ENCODE results near the gene ATG7.

Gene ATG7

GRCh38 chr3:11555211-11555782 is 283.1 kb downstream of the ATG7 start:
- ChIA-PET POLR2A (no interaction called here), CTCF (no interaction called here)
- Histone ChIP-seq H3K4me3 (ENCODE audit: low read depth, low read length) (no peak overlapping the region), H3K4me1 (ENCODE audit: control insufficient read depth, insufficient read depth, low read length) (peaks cover 5% of the 10 kb centered on the region; the same call in 1 of the 2 replicates), H3K9me3 (ENCODE audit: control insufficient read depth, insufficient read depth, low read depth, low read length) (no peaks in the 10 kb centered on the region), H3K36me3 (ENCODE audit: control insufficient read depth in 2 of 2, insufficient read depth in 1 of 2, low read length in 2 of 2) (peaks cover 0 to 37% of the 10 kb centered on the region in 2 experiments; a peak in 2 of 3 replicates), H3K27ac (ENCODE audit: extremely low read depth, low read depth, low read length) (no peak overlapping the region)
- TF ChIP-seq KLF7 (tag by site-specific recombination; IDR thresholded peaks at IDR 0.05; ENCODE audit: borderline replicate concordance): no peak
- TF ChIP-seq ZNF248 (tag by site-specific recombination; IDR thresholded peaks at IDR 0.05): no peak
- no peak for TF ChIP-seq ZNF768 (tag by site-specific recombination; IDR thresholded peaks at IDR 0.05)
- TF ChIP-seq ZBTB11 (tag by site-specific recombination; conservative IDR thresholded peaks at IDR 0.05; ENCODE audit: low read depth): no peak
- no peak for TF ChIP-seq YY1 (tag by site-specific recombination; IDR thresholded peaks at IDR 0.05)
- no peak for TF ChIP-seq SP3 (tag by site-specific recombination; IDR thresholded peaks at IDR 0.05)
- TF ChIP-seq BCL6B (tag by site-specific recombination; IDR thresholded peaks at IDR 0.05): no peak

DNA sequence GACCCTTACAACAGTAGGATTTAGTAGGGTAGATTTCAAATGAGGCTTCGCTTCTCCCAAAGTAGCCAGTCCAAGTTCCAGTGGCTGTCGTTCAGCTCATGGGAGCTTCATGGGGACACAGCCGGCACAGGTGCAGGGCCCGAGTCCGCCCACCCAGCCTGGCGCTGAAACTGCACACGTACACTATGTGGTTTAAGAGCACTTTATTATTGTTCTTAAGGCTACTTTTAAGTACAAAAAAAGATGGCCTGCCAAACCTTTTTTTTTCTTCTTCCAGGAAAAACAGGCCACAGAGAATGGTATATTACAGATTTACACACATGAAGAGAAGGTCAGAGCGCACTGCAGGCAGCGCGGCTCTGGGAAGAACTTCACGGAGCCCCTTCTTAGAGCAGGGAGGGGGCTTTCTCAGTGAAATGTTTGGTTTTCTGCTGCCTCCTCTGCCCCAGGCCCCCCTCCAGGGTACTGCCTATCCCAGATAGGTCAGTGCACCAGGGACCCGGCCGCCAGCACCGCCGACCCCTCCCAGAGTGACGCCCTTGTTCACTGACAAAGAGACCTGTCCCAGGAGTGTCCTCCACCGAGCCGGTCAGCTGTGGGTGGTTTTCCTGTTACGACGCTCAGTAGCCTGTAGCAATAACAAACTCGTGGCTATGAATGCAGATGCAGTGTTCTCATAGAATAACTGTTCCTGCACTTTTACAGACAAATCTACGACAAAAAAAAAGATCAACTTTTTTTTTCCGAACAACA is 283.9 kb downstream of the ATG7 start:
- Histone ChIP-seq H3K4me3 (ENCODE audit: low read depth, low read length) (no peak overlapping the region), H3K27ac (ENCODE audit: extremely low read depth, low read depth, low read length) (no peak overlapping the region), H3K4me1 (ENCODE audit: control insufficient read depth, insufficient read depth, low read length) (peaks cover 5% of the 10 kb centered on the region; the same call in 1 of the 2 replicates), H3K36me3 (ENCODE audit: control insufficient read depth in 2 of 2, insufficient read depth in 1 of 2, low read length in 2 of 2) (peaks cover 0 to 37% of the 10 kb centered on the region in 2 experiments; a peak in 1 of 3 replicates), H3K9me3 (ENCODE audit: control insufficient read depth, insufficient read depth, low read depth, low read length) (no peaks in the 10 kb centered on the region)
- no peak for TF ChIP-seq KLF10 (tag by site-specific recombination; IDR thresholded peaks at IDR 0.05)
- no peak for TF ChIP-seq SP2 (tag by site-specific recombination; IDR thresholded peaks at IDR 0.05)
- no peak for TF ChIP-seq ZNF140 (tag by site-specific recombination; IDR thresholded peaks at IDR 0.05)
- no peak for TF ChIP-seq ZBTB8A (tag by site-specific recombination; IDR thresholded peaks at IDR 0.05)
- TF ChIP-seq, protein P1, sequence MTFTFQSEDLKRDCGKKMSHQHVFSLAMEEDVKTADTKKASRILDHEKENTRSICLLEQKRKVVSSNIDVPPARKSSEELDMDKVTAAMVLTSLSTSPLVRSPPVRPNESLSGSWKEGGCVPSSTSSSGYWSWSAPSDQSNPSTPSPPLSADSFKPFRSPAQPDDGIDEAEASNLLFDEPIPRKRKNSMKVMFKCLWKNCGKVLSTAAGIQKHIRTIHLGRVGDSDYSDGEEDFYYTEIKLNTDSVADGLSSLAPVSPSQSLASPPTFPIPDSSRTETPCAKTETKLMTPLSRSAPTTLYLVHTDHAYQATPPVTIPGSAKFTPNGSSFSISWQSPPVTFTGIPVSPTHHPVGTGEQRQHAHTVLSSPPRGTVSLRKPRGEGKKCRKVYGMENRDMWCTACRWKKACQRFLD (tag by site-specific recombination; IDR thresholded peaks at IDR 0.05): no peak
- no peak for TF ChIP-seq OVOL3 (tag by site-specific recombination; IDR thresholded peaks at IDR 0.05)
- no peak for TF ChIP-seq ZNF600 (tag by site-specific recombination; IDR thresholded peaks at IDR 0.05)
- no peak for TF ChIP-seq ZNF112 (tag by site-specific recombination; IDR thresholded peaks at IDR 0.05)
- no peak for TF ChIP-seq ZNF2 (tag by site-specific recombination; IDR thresholded peaks at IDR 0.05)
- no peak for TF ChIP-seq ZFP3 (tag by site-specific recombination; IDR thresholded peaks at IDR 0.05; ENCODE audit: low read depth)
- no peak for TF ChIP-seq WT1 (tag by site-specific recombination; IDR thresholded peaks at IDR 0.05)
- no peak for TF ChIP-seq GLIS1 (tag by site-specific recombination; IDR thresholded peaks at IDR 0.05)
- TF ChIP-seq BCL11B (tag by site-specific recombination; IDR thresholded peaks at IDR 0.05; ENCODE audit: low read depth): no peak
- no peak for TF ChIP-seq ZNF561 (tag by site-specific recombination; IDR thresholded peaks at IDR 0.05; ENCODE audit: borderline replicate concordance)
- no peak for TF ChIP-seq ZNF148 (tag by site-specific recombination; IDR thresholded peaks at IDR 0.05; ENCODE audit: borderline replicate concordance)
- TF ChIP-seq ZNF211 (tag by site-specific recombination; IDR thresholded peaks at IDR 0.05; ENCODE audit: low read depth): no peak
- no peak for TF ChIP-seq SP7 (tag by site-specific recombination; IDR thresholded peaks at IDR 0.05)
- ChIA-PET POLR2A (no interaction called here), CTCF (interaction anchor here (0.7 to 0.8 kb wide), 2 partner anchors 176 to 577 kb away, joined by 3 to 5 read pairs; no protein-coding TSS in a partner anchor)
